CD4-positive, alpha-beta T cell treated with Interleukin-17A for 1 hour (primary cell): ENCODE measurements around the gene MBLAC1.

ENCODE experiments used
- DNase-seq: peaks from one replicate; pipeline ENCODE4 v3.0.0-alpha.2; 2020

Gene MBLAC1

DNA sequence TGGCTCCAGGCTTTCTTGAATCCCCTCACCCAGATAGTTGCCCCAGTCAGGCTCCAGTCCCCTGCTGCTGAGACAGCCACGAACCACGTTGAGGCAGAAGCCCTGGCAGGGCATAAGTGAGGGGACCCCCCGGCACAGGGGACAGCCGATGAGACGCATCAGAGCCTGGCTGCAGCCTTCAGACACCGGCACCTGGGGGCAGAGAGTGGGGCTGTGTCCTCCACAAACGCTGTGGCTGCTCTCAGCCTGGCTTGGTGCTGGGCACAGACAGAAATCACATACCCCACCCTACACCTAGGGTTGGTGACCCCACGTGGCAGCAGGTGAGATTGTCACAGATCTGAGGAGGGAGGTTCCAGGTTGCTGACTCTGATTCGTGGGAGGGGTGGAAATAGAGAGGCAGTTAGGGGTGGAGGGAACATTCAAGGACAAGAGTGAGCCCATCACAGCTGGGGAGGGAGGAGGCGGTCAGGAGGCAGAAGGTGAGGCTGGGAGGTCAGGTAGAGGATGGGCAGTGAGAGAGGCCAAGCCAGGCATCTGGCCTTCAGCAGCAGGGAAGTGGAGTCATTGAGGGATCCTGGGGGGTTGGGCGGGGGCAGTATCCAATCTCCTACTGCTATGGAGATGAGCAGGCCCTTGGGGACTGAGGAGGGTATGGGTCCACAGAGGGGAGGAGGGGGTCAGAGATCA, 47.2 kb downstream of the MBLAC1 start:
- DNase-seq, result no peak

- DNase-seq, result no peak
These were observed 47.8 kb downstream of the MBLAC1 start for GRCh38 chr7:100174582-100174981.

DNA sequence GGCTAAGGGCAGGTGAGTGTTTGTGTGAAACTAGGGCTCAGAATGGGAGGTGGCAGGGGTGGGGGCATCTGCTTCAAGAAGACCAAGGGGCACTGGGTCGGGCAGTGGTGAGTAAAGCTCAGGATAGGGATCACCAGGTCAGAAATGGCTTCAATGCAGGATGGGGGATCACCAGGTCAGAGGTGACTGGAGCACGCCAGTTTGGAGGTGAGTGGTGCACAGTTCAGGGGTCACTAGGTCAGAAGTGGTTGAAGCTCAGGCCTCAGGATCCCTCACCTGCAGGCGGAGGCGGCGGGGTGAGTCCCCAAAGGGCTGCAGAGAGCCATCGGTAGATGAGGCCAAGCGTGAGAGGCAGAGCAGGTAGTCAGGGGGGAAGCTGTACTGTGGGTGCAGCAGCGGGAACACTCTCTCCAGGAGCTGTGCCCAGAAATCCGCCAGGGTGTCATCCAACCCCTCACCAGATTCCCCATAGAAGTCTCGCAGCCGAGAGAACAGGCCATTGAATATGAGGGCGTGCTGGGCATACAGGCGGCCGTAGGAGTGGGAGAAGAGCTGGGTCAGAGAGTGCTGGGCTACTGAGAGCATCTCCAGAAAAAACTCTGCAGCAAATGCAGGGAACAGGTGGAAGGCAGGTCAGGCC, 48.6 kb downstream of the MBLAC1 start:
- DNase-seq, result no peak

GRCh38 chr7:100176096-100177044, 49.6 kb downstream of the MBLAC1 start:
- no peak for DNase-seq

- peak; percentile 99 for DNase-seq
These were observed 50.6 kb downstream of the MBLAC1 start, which contains the start of the genes GPC2 and STAG3 for GRCh38 chr7:100177045-100178001. Gene GPC2 (minus strand): TSS chr7:100177381. CDS start chr7:100177199, 182 bp downstream. Gene STAG3 (plus strand): TSS chr7:100177918. CDS start chr7:100180557, 2,639 bp downstream.
